HG02588 (cell line): Measurements from ENCODE around the gene STAM.
"Not testable (repeated sequence)": the region's sequence is repeated elsewhere in the genome, so short reads cannot be mapped to it uniquely, and the experiment has no call there.

Source experiments
- ATAC-seq: cut with Tn5 transposase; IDR thresholded peaks from one replicate; pipeline ENCODE4 v1.9.1; 2021; ENCODE audit warnings: mild to moderate bottlenecking, moderate library complexity; ENCODE audit not compliant: unreplicated experiment

STAM gene

DNA sequence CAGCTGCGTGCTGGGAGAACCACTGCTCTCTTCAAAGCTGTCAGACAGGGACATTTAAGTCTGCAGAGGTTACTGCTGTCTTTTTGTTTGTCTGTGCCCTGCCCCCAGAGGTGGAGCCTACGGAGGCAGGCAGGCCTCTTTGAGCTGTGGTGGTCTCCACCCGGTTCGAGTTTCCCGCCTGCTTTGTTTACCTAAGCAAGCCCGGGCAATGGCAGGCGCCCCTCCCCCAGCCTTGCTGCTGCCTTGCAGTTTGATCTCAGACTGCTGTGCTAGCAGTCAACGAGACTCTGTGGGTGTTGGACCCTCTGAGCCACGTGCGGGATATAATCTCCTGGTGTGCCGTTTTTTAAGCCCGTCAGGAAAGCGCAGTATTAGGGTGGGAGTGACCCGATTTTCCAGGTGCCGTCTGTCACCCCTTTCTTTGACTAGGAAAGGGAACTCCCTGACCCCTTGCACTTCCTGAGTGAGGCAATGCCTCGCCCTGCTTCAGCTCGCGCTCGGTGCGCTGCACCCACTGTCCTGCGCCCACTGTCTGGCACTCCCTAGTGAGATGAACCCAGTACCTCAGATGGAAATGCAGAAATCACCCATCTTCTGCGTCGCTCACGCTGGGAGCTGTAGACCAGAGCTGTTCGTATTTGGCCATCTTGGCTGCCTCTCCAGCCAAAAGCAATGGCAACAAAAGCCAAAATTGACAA, 78.5 kb downstream of the STAM start:
- not testable (repeated sequence) for ATAC-seq

DNA sequence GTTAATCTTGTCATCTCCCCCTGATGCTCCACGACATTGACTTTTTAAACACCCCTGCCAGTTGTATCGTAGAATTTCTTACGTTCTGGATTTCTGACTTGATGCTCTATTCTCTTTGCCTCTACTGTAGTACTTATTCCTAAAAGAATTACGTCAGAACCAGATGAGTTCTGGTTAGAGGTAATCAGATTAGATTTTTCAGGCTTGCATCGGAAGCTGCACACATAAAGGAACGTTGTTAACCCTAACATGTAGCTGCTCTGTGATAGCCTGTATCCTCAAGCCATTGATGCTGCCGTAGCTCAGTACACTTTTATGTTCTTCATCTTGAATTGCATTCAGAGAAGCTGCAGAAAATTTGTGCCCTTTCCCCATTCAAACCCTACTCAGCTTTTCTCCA, 81.8 kb downstream of the STAM start:
- no peak for ATAC-seq

DNA sequence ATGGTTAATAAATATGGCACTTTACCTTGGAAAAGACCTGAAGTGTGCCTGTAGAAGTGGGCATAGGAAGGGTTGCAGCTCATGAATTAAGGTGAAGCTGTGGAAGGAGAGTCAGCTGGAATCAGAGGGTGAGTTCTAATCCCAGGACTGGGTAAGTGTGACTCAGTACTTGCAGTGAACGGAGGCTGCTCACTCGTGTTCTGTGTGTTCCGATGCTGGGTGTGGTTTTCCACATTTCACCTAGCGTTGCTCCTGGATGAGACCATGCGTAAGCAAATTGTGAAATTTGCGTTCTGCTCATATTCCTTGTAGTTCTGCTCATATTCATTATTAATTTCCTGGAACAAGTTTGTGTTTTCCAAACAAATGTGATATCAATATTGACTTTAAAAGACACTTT, 85.7 kb downstream of the STAM start:
- ATAC-seq = no peak

DNA sequence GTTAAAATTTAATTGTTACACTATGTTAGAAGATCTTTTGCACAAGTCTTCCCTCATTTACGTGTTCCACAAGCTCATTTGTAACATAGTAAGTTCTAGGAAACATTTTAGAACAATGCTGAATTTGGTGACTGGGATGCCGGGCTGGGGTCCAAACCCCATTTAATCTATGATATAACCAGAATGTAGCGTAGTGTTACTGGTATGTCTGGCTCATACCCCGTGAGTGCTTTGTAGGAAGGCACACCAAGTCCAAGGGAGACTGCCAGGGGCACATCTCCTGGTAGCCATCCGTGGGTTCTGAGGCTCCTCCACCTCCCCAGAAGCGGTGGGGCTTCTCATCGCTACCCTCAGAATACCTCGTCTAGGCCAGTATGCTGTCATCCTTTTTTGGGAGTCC, 86.7 kb downstream of the STAM start:
- no peak for ATAC-seq

DNA sequence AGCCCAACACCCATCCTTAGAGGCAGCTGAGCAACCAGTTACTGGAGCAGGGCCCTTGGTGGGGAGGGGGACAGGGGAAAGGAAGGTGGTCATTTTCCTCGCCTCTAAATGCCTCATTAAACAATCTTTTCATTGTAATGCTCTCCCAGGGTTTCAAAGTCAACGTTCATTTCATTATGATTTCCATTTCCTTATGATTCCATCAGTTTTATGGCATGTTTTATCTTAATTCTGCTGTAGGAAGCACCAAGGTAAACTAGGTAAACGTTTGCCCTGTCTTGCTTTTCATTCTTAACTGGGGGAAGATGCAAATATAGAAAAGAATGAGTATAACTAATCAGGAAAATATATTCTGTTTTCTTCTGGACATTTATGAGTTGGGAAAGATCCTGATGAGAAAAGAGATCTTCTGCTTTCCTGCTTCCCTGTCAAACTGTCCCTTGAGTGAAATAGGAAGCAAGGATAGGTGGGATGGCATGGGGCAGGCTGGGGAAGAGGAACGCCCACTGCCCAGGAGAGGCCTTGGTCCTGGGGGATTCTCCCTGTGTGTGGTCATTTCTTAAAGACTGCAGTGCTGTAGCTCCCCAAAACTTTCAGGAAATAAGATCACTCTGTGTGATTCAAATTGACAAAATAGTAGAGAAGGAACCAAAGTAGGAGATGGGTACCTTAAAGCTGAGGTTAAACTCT, 87.5 kb downstream of the STAM start:
- ATAC-seq = no peak

DNA sequence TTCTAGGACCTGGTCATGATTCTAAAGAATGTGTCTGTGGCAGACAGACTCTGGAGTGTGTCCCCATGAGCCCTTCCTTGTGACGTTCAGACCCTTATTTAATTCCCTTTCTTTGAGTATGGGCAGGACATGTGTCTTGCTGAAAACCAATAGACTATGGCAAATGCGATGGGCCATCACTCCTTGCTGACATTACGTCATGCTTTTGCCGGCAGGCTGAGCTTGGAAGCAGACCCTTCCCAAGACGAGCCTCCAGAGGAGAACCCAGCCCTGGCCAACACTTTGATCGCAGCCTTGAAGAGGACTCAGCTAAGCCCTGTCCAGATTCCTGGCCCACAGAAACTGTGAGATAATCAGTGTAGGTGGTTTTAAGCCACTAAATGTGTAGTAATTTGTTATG, 89.7 kb downstream of the STAM start:
- ATAC-seq = no peak

DNA sequence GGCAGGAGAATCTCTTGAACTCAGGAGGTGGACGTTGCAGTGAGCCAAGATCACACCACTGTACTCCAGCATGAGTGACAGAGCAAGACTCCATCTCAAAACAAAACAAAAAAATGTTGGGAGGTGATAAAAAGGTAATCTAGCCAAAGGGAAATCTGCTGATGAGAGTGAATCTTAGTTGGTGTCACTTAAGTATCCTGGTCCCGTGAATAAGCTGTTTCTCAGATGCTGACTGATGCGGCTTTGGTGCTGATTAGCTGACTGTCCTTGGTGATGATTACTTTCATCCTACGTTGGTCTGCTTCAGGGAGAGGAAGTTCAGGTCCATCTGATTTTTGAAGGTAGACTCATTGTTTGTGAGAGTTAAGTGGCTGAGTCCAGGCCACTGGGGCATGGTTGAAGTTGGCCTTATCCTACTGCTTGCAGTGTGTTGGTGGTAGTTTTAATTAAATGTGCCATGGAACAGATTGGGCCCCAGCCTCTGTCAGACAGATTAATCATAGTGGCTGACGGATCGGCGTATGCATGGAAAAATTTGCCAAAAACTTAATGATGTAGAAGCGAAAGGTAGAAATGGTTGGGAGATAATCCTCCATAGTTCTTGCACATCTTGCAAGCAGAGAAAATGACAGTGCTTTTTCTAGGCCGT, 90.6 kb downstream of the STAM start:
- no peak for ATAC-seq

DNA sequence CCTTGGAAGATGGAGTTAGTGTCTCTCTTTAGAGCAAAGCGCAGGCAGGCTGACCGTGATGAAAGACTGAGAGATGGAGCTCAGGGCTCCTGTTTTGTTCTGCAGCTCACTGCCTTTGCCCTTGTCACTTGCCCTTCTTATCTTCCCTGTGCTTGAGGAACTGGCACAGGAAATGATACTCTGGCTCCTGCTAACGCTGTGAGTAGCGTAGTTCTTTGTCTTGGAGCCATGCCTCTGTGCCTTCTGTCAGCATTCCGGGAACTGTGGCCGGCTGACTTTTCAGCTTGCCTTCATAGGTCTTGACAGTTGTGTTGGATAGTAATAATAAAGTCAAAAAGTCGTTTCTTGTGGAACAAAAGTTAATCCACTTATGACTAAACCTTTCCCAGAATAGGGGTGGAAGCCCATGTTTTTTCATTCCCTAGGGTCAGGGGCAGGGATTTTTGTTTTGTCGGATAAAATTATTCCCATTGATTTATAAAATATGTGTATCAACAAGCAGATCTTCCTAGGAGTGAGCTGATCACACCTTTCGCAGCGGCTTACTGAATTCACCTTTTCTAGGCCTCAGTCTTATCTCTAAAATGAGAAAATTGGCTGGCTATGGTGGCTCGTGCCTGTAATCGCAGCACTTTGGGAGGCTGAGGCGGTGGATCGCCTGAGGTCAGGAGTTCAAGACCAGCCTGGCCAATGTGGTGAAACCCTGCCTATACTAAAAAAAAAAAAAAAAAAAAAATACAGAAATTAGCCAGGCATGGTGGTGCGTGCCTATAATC, 91.4 kb downstream of the STAM start:
- no peak for ATAC-seq

DNA sequence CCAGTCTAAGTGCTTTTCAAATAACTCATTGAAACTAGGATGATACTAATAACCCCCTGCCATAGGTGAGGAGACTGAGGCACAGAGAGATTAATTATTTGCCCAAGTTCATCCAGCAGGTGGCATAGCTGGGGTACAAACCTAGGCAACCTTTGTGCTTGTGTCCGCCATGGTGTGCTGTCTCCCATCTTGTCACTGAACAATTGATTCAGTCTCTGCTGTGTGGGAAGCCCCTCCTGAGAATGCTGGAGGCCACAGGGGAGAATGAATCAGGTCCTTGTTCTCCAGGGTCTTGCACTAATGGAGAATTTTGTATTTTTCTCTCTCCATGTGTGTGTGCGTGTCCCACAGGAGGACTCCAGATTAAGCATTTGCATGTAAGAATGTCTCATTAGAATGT, 92.3 kb downstream of the STAM start:
- ATAC-seq = no peak

DNA sequence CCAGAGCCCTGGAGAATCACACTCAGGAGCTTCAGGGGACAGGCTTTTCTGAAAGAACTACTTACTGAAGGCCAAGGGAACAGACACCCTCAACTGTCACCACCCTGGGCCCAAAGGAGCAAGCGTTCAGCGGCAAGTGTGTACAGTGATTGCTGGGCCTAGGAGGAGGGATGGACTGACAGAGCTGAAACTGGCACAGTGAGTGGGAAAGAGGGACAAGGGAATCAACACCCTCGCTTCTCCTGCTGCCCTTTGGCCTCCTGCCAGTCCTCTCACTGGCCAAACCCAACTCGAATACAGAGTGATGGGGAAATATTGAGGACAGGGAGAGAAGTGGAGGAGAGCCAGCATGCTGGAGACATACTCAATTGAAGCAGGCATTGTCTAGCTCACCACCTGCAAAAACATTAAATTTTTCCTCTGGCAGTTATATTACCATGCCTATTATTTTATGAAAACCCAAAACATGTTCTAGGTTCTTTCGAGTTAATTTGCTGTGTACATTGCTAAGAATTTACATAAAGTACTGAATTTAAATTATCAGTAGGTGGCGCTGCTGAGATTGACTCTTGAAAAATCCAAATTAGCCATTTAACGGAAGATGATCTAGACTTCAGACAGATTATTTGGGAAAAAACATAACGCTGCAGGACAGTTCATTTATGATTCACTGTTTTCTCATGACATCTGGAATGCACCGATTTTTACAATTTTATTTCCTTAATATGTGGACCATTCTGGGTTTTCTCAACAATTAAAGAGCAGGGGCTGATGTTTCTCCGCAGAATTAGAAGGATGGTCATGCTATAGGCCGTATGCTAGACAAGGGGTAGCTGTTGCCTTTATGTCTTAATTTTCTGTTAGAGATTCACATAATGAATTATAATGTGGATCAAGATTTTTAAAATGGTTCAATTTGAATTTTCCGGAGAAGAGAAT, 93.3 kb downstream of the STAM start:
- ATAC-seq = no peak

DNA sequence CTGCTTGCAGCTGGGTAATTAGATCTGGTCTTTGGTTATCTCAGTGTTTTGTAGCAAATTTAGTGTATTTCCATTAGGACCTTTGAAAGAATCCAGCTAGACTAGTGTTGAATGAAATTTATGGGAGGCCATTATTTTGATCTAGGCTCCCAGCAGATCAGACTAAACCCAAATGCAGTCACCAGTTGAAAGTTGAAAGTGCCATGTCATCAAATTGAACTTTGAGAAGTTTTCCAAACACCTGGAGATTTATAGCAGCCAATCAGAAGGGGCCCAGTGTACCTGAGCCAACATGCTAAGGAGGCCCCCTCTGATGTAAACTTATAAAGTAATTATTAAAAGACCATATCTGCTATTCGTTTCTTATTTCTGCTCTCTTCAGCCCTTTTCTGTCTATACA, 96.7 kb downstream of the STAM start:
- no peak for ATAC-seq

DNA sequence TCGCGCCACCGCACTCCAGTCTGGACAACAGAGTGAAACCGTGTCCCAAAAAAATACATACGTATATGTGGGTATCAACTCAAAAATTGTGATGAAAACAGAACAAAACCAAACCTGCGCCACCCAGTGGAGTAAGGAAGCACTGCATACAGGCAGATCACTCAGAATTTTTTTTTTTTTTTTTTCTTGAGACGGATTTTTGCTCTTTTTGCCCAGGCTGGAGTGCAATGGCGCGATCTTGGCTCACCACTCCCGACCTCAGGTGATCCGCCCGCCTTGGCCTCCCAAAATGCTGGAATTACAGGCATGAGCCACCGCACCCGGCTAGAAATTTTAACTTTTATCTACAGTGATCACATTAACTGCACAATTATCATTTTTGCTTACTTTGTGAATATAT, 99.0 kb downstream of the STAM start:
- ATAC-seq = no peak

DNA sequence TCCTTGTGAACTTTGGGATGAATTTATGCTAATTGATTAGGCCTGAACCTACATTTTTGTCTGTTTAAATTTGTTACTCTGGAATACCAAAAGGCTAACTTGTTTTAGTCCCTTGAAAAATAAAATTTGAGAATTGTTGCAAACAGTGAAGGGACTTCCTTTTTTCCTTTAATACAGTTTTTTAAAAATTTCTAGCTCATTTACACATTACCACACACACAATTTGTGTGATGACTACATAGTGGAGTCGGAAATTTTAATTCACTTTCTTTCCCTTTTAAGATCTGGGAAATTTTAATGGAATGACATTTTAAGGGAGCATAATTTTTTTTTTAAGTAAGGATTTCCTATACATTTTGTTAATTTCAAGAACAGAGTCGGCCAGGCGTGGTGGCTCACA, 99.5 kb downstream of the STAM start:
- no peak for ATAC-seq

DNA sequence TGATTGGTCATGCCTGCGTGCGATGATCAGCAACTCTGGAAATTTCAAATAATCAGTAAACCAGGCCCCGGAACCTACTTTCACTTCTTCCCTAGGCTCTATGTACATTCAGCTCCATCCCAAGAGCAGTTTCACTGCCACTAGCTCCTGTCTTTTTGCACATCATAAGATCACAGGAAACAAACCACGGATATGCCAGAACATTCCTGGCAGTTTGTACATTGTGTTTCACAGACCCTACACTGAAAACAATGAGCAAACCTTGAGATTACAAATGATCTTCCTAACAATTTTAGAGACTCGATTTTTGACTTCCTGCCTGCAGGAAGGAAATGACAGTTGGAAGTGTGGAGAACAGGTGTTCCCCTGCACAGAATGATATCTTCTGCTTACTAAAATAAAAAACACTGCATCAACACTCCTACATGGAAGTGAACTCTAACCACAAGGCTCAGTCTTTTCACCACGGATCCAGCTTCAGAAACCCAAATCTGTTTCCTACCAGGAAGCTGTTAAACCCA, 100.5 kb downstream of the STAM start:
- ATAC-seq = no peak

DNA sequence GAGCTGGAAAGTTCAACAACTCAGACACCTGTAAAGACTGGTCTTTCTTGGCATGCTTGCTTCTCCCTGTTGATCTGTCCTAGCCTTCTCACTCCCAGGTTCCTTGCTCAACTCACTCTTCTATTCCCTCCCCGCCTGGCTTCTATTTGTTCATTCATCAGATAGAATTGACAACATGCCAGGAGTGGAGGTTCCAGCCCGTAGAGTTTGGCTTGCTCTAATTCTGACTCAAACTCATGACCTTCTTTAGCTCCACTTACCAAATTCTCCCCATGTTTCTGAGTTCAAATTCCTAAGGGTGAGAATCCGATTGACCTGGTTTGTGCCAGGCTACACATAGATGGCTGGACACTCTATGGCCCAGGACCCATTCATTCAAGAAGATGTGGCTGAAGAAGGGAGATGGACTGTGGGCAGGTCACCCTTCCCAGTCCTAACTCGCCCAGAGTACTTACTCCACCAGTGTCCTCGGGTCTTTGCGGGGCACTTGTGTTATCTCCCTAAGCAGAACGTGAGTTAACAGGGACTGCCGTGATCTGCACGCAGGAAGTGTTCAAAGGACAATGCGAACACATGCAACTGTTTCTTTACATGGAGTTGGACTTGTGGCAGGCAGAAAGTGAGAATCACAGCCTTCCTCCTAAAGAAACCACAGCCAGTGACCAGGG, 104.1 kb downstream of the STAM start:
- no peak for ATAC-seq

DNA sequence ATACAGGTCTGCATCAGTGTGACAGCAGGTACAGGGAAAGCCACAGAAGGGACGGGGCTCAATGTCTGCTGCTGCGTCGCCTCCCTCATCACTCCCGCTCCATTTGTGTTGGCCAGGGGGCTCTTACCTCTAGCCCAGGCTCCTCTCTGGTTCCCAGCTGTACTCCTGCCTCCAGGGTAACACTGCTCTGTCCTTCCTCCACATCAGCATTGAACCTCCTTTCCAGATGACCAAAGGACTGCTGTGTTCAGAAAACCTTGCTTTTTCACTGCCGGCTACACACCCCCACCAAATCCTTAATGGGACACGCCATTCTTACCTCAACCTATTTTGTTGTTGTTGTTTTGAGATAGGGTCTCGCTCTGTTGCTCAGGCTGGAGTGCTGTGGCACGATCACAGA, 105.9 kb downstream of the STAM start:
- no peak for ATAC-seq

DNA sequence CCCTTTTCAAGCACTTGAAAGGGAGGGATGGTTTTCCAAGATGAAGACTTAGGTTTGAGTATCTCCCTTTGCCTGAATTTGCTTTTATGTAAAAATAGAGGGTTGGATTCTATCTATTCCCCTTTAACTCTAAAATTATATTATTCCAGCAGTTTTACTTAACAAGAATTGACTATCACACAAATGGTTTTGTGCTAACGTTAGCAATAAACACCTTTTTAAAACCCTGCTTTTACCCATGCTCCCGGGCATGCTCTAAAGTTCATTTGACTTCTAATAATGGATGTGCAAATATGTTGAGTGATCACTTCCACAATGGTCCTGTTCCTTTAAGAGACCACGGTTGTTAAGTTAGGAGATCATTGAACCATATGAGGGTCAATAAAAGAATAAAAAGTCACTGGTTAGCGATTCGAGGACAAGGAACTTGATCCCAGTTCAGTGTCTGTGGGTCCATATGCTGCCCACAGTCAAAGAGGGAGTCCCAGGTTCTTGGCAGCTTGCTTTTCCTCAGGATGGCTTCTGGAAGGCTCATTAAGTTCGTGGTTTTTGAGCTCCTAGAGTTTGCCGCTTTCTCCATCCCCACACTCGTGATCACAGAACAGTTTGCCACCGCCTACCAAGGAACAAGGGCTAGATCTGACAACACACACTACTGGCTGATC, 108.0 kb downstream of the STAM start, which contains the start of gene TMEM236:
Gene TMEM236, plus strand, starts transcription at position 421 of the 665 bp plus-strand sequence. Its CDS starts 95 bp downstream, at position 516.
- no peak for ATAC-seq

DNA sequence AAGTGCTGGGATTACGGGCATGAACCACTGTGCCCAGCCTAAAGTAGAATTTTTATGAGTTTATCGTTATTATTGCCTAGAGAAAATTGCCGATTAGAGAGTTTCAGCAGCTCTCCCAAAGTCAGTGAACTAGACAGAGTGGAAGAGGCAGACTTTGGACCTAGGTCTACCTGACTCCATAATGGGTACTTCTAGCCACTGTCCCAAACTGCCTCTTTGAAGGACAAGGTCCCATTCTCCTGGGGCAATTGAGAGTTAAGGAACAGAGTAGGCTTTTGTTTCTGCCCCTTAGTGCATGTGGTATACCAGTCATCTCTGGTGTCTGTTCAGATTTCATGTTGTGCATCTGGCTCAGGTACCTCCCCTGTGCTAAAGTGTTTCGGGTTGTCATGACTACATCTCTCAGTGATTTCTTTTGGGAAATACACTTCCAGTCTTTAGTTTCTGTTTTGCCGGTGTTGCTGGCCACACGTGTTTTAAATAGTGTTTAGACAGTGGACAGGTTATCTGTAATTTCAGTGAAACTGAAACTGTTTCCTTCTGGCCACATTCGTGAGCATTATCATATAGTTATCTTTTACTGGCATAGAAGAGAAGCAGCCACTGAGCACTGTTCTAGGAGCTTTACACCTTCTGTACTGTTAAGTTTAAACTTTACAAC, 112.7 kb downstream of the STAM start:
- ATAC-seq = peak; percentile 93
